ENCODE data around the gene IGSF21. TPM values are rescaled to one million over a fixed set of nuclear protein-coding genes. Genes with fewer than 3 reads are reported as not detected.

IGSF21 gene
- polyA plus RNA-seq, 1 donor (not counting 4 experiments of a cell fraction or from before 2014, with no cell fraction given), result not detected

- Histone ChIP-seq H3K4me2 (ENCODE audit: control insufficient read depth, extremely low read depth, insufficient read depth, low read depth, low read length) (no peak overlapping the region), H3K27me3 (ENCODE audit: control insufficient read depth, extremely low read depth, insufficient read depth, low read length) (no peaks in the 10 kb centered on the region), H3K36me3 (ENCODE audit: control insufficient read depth in 2 of 2, extremely low read depth in 1 of 2, insufficient read depth in 2 of 2, low read length in 2 of 2) (no peaks in the 10 kb centered on the region), H3K4me3 (ENCODE audit: control insufficient read depth in 2 of 3, extremely low read depth in 1 of 3, insufficient read depth in 2 of 3, low read depth in 1 of 3, low read length in 3 of 3) (no peak overlapping the region), H3K9ac (ENCODE audit: control insufficient read depth, extremely low read depth, insufficient read depth, low read length) (no peak overlapping the region), H3K27ac (ENCODE audit: control insufficient read depth, insufficient read depth, low read length) (no peak overlapping the region), H3K4me1 (ENCODE audit: control insufficient read depth, extremely low read depth, insufficient read depth, low read length) (no peaks in the 10 kb centered on the region), H2AFZ (ENCODE audit: control insufficient read depth, low read length) (no peak overlapping the region), H3K9me3 (ENCODE audit: control insufficient read depth, low read depth, low read length) (no peaks in the 10 kb centered on the region), H3K79me2 (ENCODE audit: control insufficient read depth, insufficient read depth, low read length) (no peaks in the 10 kb centered on the region), H4K20me1 (ENCODE audit: control insufficient read depth, extremely low read depth, insufficient read depth, low read length) (no peaks in the 10 kb centered on the region), H3K9me1 (ENCODE audit: control insufficient read depth, extremely low read depth, insufficient read depth, low read length) (no peaks in the 10 kb centered on the region)
- dilution Hi-C loops (cut with MboI; ENCODE audit: extremely low pct_ligation_motif_present, low sequenced_read_pairs), result no loop called here
- no peak for FAIRE-seq
- DNase-seq (ENCODE audit: low read depth, low spot score), result no peak
- no peak for TF ChIP-seq EZH2 (IDR thresholded peaks at IDR 0.05; ENCODE audit: low read length)
- TF ChIP-seq, protein P1, sequence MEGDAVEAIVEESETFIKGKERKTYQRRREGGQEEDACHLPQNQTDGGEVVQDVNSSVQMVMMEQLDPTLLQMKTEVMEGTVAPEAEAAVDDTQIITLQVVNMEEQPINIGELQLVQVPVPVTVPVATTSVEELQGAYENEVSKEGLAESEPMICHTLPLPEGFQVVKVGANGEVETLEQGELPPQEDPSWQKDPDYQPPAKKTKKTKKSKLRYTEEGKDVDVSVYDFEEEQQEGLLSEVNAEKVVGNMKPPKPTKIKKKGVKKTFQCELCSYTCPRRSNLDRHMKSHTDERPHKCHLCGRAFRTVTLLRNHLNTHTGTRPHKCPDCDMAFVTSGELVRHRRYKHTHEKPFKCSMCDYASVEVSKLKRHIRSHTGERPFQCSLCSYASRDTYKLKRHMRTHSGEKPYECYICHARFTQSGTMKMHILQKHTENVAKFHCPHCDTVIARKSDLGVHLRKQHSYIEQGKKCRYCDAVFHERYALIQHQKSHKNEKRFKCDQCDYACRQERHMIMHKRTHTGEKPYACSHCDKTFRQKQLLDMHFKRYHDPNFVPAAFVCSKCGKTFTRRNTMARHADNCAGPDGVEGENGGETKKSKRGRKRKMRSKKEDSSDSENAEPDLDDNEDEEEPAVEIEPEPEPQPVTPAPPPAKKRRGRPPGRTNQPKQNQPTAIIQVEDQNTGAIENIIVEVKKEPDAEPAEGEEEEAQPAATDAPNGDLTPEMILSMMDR (optimal IDR thresholded peaks at IDR 0.05 in 1 of 3, IDR thresholded peaks at IDR 0.05 in 1 of 3, conservative IDR thresholded peaks at IDR 0.05 in 1 of 3; ENCODE audit: extremely low read depth in 1 of 3, insufficient read depth in 2 of 3, low read length in 3 of 3), result no peak
Measured at GRCh38 chr1:18155881-18156385, 48.3 kb downstream of the IGSF21 start.

GRCh38 chr1:18157352-18157751 lies 49.8 kb downstream of the IGSF21 start:
- Histone ChIP-seq H3K9me3 (ENCODE audit: control insufficient read depth, low read depth, low read length) (no peaks in the 10 kb centered on the region), H3K36me3 (ENCODE audit: control insufficient read depth in 2 of 2, extremely low read depth in 1 of 2, insufficient read depth in 2 of 2, low read length in 2 of 2) (no peaks in the 10 kb centered on the region), H3K4me1 (ENCODE audit: control insufficient read depth, extremely low read depth, insufficient read depth, low read length) (no peaks in the 10 kb centered on the region), H3K4me3 (ENCODE audit: control insufficient read depth in 2 of 3, extremely low read depth in 1 of 3, insufficient read depth in 2 of 3, low read depth in 1 of 3, low read length in 3 of 3) (no peak overlapping the region), H3K27ac (ENCODE audit: control insufficient read depth, insufficient read depth, low read length) (no peak overlapping the region), H3K9me1 (ENCODE audit: control insufficient read depth, extremely low read depth, insufficient read depth, low read length) (no peaks in the 10 kb centered on the region), H3K27me3 (ENCODE audit: control insufficient read depth, extremely low read depth, insufficient read depth, low read length) (no peaks in the 10 kb centered on the region), H4K20me1 (ENCODE audit: control insufficient read depth, extremely low read depth, insufficient read depth, low read length) (no peaks in the 10 kb centered on the region), H3K79me2 (ENCODE audit: control insufficient read depth, insufficient read depth, low read length) (no peaks in the 10 kb centered on the region), H3K4me2 (ENCODE audit: control insufficient read depth, extremely low read depth, insufficient read depth, low read depth, low read length) (no peak overlapping the region), H3K9ac (ENCODE audit: control insufficient read depth, extremely low read depth, insufficient read depth, low read length) (no peak overlapping the region), H2AFZ (ENCODE audit: control insufficient read depth, low read length) (no peak overlapping the region)
- dilution Hi-C loops (cut with MboI; ENCODE audit: extremely low pct_ligation_motif_present, low sequenced_read_pairs), result no loop called here
- TF ChIP-seq EZH2 (IDR thresholded peaks at IDR 0.05; ENCODE audit: low read length), result no peak
- TF ChIP-seq, protein P1 (optimal IDR thresholded peaks at IDR 0.05 in 1 of 3, IDR thresholded peaks at IDR 0.05 in 1 of 3, conservative IDR thresholded peaks at IDR 0.05 in 1 of 3; ENCODE audit: extremely low read depth in 1 of 3, insufficient read depth in 2 of 3, low read length in 3 of 3), result no peak
- FAIRE-seq (no peak), DNase-seq (ENCODE audit: low read depth, low spot score) (no peak)

Measured in keratinocyte (primary cell).